ENCODE measurements around the gene TMEM143. TPM values are rescaled to one million over a fixed set of nuclear protein-coding genes. Genes with fewer than 3 reads are reported as not detected.
A peak's percentile ranks its signal among the peaks of the same experiment; 100 is the strongest.
"Not testable (repeated sequence)": the region's sequence is repeated elsewhere in the genome, so short reads cannot be mapped to it uniquely, and the experiment has no call there.

Gene TMEM143
- total RNA-seq, 4 donors from 2014 or later = 2.8 to 13.1 (median 6.6) TPM

GRCh38 chr19:48395170-48395455, 31.4 kb upstream of the TMEM143 start:
- TF ChIP-seq POLR2AphosphoS5 (IDR thresholded peaks at IDR 0.05) (no peak), POLR2A (IDR thresholded peaks at IDR 0.05) (no peak), EP300 (IDR thresholded peaks at IDR 0.05) (no peak)
- TF ChIP-seq, protein P1, sequence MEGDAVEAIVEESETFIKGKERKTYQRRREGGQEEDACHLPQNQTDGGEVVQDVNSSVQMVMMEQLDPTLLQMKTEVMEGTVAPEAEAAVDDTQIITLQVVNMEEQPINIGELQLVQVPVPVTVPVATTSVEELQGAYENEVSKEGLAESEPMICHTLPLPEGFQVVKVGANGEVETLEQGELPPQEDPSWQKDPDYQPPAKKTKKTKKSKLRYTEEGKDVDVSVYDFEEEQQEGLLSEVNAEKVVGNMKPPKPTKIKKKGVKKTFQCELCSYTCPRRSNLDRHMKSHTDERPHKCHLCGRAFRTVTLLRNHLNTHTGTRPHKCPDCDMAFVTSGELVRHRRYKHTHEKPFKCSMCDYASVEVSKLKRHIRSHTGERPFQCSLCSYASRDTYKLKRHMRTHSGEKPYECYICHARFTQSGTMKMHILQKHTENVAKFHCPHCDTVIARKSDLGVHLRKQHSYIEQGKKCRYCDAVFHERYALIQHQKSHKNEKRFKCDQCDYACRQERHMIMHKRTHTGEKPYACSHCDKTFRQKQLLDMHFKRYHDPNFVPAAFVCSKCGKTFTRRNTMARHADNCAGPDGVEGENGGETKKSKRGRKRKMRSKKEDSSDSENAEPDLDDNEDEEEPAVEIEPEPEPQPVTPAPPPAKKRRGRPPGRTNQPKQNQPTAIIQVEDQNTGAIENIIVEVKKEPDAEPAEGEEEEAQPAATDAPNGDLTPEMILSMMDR (IDR thresholded peaks at IDR 0.05) = no peak
- Histone ChIP-seq H3K36me3 (no peaks in the 10 kb centered on the region), H3K27ac (no peak overlapping the region), H3K27me3 (peaks cover 77% of the 10 kb centered on the region), H3K9me3 (no peaks in the 10 kb centered on the region), H3K4me1 (peaks cover 0 to 50% (median 19%) of the 10 kb centered on the region in 3 donors), H3K4me3 (no peak overlapping the region)
- 16% methylated on average over 5 of the region's 6 CpGs; no CpG with 5 or more reads in 1 of the 2 donors for WGBS, 2 donors (ENCODE audit: low coverage in 1 of 2)
- ATAC-seq = no peak

GRCh38 chr19:48394331-48395169, 30.8 kb upstream of the TMEM143 start:
- H3K9me3 ChIP-seq = no peaks in the 10 kb centered on the region
- TF ChIP-seq, protein P1 (IDR thresholded peaks at IDR 0.05) = no peak
- no peak for TF ChIP-seq POLR2A (IDR thresholded peaks at IDR 0.05)
- TF ChIP-seq POLR2AphosphoS5 (IDR thresholded peaks at IDR 0.05) = no peak
- TF ChIP-seq EP300 (IDR thresholded peaks at IDR 0.05) = no peak
- WGBS, 2 donors (ENCODE audit: low coverage in 1 of 2) = 3 to 11% methylated on average over 3 to 28 of the region's 38 CpGs
- peaks cover 0 to 1% of the 10 kb centered on the region in 2 donors for H3K36me3 ChIP-seq
- no peak for ATAC-seq
- peaks cover 77% of the 10 kb centered on the region for H3K27me3 ChIP-seq
- peaks cover 0 to 56% (median 22%) of the 10 kb centered on the region in 3 donors for H3K4me1 ChIP-seq
- no peak overlapping the region for H3K27ac ChIP-seq
- no peak overlapping the region for H3K4me3 ChIP-seq

GRCh38 chr19:48393559-48394330, 30.0 kb upstream of the TMEM143 start, which contains the start of gene GRIN2D:
GRIN2D (plus strand) TSS chr19:48393668; CDS start chr19:48398393, 4,725 bp downstream.
- ATAC-seq = no peak
- Histone ChIP-seq H3K4me1 (peaks cover 0 to 60% (median 22%) of the 10 kb centered on the region in 3 donors), H3K27ac (no peak within 1 kb of the TSS), H3K4me3 (peak within 1 kb of the TSS in 1 of 2 donors; percentile 25), H3K36me3 (peaks cover 0 to 9% of the 10 kb centered on the region in 2 donors), H3K9me3 (no peaks in the 10 kb centered on the region), H3K27me3 (peaks cover 69% of the 10 kb centered on the region)
- no CpG with 5 or more reads among the region's 40 CpGs for WGBS, 2 donors (ENCODE audit: low coverage in 1 of 2)
- TF ChIP-seq POLR2AphosphoS5 (IDR thresholded peaks at IDR 0.05) (no peak), EP300 (IDR thresholded peaks at IDR 0.05) (no peak), POLR2A (IDR thresholded peaks at IDR 0.05) (no peak)
- TF ChIP-seq, protein P1 (IDR thresholded peaks at IDR 0.05) = no peak

- H3K36me3 ChIP-seq = peaks cover 0 to 17% of the 10 kb centered on the region in 2 donors
- peaks cover 61% of the 10 kb centered on the region for H3K27me3 ChIP-seq
- no peak overlapping the region for H3K4me3 ChIP-seq
- no peak for TF ChIP-seq POLR2A (IDR thresholded peaks at IDR 0.05)
- TF ChIP-seq, protein P1 (IDR thresholded peaks at IDR 0.05) = no peak
- no peak for TF ChIP-seq POLR2AphosphoS5 (IDR thresholded peaks at IDR 0.05)
- no peak for TF ChIP-seq EP300 (IDR thresholded peaks at IDR 0.05)
- no peak overlapping the region for H3K27ac ChIP-seq
- peaks cover 0 to 59% (median 20%) of the 10 kb centered on the region in 3 donors for H3K4me1 ChIP-seq
- 96% methylated on average over 4 of the region's 15 CpGs; no CpG with 5 or more reads in 1 of the 2 donors for WGBS, 2 donors (ENCODE audit: low coverage in 1 of 2)
- no peak for ATAC-seq
- no peaks in the 10 kb centered on the region for H3K9me3 ChIP-seq
Observed at GRCh38 chr19:48392860-48393558, 29.3 kb upstream of the TMEM143 start.

DNA sequence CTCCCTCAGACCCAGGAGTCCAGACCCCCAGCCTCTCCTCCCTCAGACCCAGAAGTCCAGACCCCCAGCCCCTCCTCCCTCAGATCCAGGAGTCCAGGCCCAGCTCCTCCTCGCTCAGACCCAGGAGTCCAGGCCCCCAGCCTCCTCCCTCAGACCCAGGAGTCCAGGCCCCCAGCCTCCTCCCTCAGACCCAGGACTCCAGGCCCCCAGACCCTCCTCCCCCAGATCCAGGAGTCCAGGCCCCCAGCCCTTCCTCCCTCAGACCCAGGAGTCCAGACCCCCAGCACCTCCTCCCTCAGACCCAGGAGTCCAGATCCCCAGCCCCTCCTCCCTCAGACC, 28.2 kb upstream of the TMEM143 start:
- H3K9me3 ChIP-seq, H3K27ac ChIP-seq, ATAC-seq, H3K4me3 ChIP-seq: not testable (repeated sequence)
- Histone ChIP-seq H3K27me3 (peaks cover 51% of the 10 kb centered on the region), H3K36me3 (peaks cover 0 to 27% of the 10 kb centered on the region in 2 donors), H3K4me1 (peaks cover 0 to 53% (median 18%) of the 10 kb centered on the region in 3 donors)
- WGBS, 2 donors (ENCODE audit: low coverage in 1 of 2) = no CpG with 5 or more reads among the region's 1 CpG
